GM12878 (cell line): ENCODE data around the gene PDE10A. TPM values are rescaled to one million over a fixed set of nuclear protein-coding genes. Genes with fewer than 3 reads are reported as not detected.

Source experiments
- ATF2 ChIP-seq: IDR thresholded peaks from 2 replicates; pipeline ENCODE4 v1.6.1; 2012; ENCODE audit warnings: low read length, inconsistent platforms
- CUX1 ChIP-seq: IDR thresholded peaks from 2 replicates; pipeline ENCODE4 v1.6.1; 2012; ENCODE audit warnings: improper control_type of control experiment, low read depth, low read length; ENCODE audit not compliant: insufficient replicate concordance
- ETV6 ChIP-seq, 2 experiments: fragments of 450-650 bp in 1 of 2; IDR thresholded peaks in 1 of 2; conservative IDR thresholded peaks in 1 of 2; 2 replicates each; pipeline ENCODE4 v1.6.1; 2014; ENCODE audit warnings: antibody characterized with exemption in 1 of 2, borderline replicate concordance in 1 of 2, low read depth in 1 of 2, mild to moderate bottlenecking in 1 of 2, moderate library complexity in 1 of 2
- HDGF ChIP-seq: fragments of 450-650 bp; IDR thresholded peaks from 2 replicates; pipeline ENCODE4 v1.6.1; 2016; ENCODE audit warnings: antibody characterized with exemption
- MTA3 ChIP-seq: IDR thresholded peaks from 2 replicates; pipeline ENCODE4 v1.6.1; 2012; ENCODE audit warnings: low read length, inconsistent platforms, borderline replicate concordance
- PAX8 ChIP-seq: fragments of 450-650 bp; IDR thresholded peaks from 2 replicates; pipeline ENCODE4 v1.6.1; 2017; ENCODE audit warnings: mild to moderate bottlenecking, moderate library complexity
- ZSCAN29 ChIP-seq: fragments of 450-650 bp; IDR thresholded peaks from 2 replicates; pipeline ENCODE4 v1.6.1; 2017; ENCODE audit warnings: mild to moderate bottlenecking, moderate library complexity
- polyA plus RNA-seq, 11 experiments: library from polyadenylated mRNA; depleted of rRNA in 4 of 11; unstranded in 6 of 11; stranded (reverse) in 5 of 11; fragments of >200 nt; fragmentation: Nextera tagmentation in 4 of 11; fragmentation: Illumina TruSeq in 1 of 11; extraction: Ambion mirVana in 4 of 11; extraction: Trizol in 1 of 11; gene quantifications; 1 replicate in 1 of 11; 2 replicates in 10 of 11; pipeline versions ENCODE4 v1.2.1 to v1.2.3, GENCODE V29; 2011 to 2016; ENCODE audit warnings: inconsistent platforms in 2 of 11, missing spikeins in 2 of 11, low read depth in 1 of 11
- small RNA-seq: library from RNA; depleted of rRNA; stranded (forward); fragments of <200 nt; gene quantifications from one replicate; pipeline ENCODE3, GENCODE V24; 2014
- total RNA-seq, 4 experiments: library from RNA; depleted of rRNA in 3 of 4; stranded (reverse); fragments of >200 nt in 3 of 4; fragmentation: Illumina TruSeq in 1 of 4; extraction: Trizol in 1 of 4; gene quantifications; 2 replicates each; pipeline versions ENCODE4 v1.2.1 to v1.2.3, GENCODE V29; 2013 to 2021

PDE10A gene
- total and polyA plus RNA-seq, 10 of the 15 experiments (the other 5 are each of a cell fraction or from before 2014, with no cell fraction given), result under 0.01 to 1.3 (median 0.03) TPM; not detected in 2

GRCh38 chr6:165292657-165293056 lies 370.4 kb downstream of the PDE10A start (continued):
- no peak for TF ChIP-seq ATF2
- TF ChIP-seq ETV6 (conservative IDR thresholded peaks at IDR 0.05 in 1 of 2, IDR thresholded peaks at IDR 0.05 in 1 of 2; ENCODE audit: borderline replicate concordance in 1 of 2, low read depth in 1 of 2), result no peak
- TF ChIP-seq CUX1, result no peak
- no peak for TF ChIP-seq HDGF
- TF ChIP-seq PAX8, result no peak
- no peak for TF ChIP-seq MTA3
- no peak for TF ChIP-seq ZSCAN29

Small RNA genes within 50 kb of the gene (small RNA-seq; reads per million reads assigned to genes)
- 0.31 reads per million for gene RNA5SP226
